ENCODE measurements around the gene SLC6A9.
A peak's percentile ranks its signal among the peaks of the same experiment; 100 is the strongest.

Gene SLC6A9

GRCh38 chr1:43983253-43983899 lies 47.9 kb downstream of the SLC6A9 start:
- DNase-seq (ENCODE audit: low spot score), result no peak

- no peak for DNase-seq (ENCODE audit: low spot score)
These were observed 48.5 kb downstream of the SLC6A9 start for GRCh38 chr1:43982808-43983207.

- DNase-seq (ENCODE audit: low spot score), result no peak
These were observed 49.0 kb downstream of the SLC6A9 start for GRCh38 chr1:43982241-43982640.

GRCh38 chr1:43981636-43982035 lies 49.6 kb downstream of the SLC6A9 start:
- DNase-seq (ENCODE audit: low spot score), result no peak

GRCh38 chr1:43981135-43981491 lies 50.1 kb downstream of the SLC6A9 start:
- no peak for DNase-seq (ENCODE audit: low spot score)

- no peak for DNase-seq (ENCODE audit: low spot score)
These were observed 50.8 kb downstream of the SLC6A9 start for GRCh38 chr1:43980255-43981134.

GRCh38 chr1:43979528-43980254 lies 51.6 kb downstream of the SLC6A9 start:
- peak; percentile 27 for DNase-seq (ENCODE audit: low spot score)

- DNase-seq (ENCODE audit: low spot score), result no peak
These were observed 52.1 kb downstream of the SLC6A9 start for GRCh38 chr1:43979261-43979527.

GRCh38 chr1:43978551-43979260 lies 52.6 kb downstream of the SLC6A9 start, which contains the start of gene B4GALT2:
TSS of gene B4GALT2 (plus strand) at chr1:43979210. CDS start at chr1:43981161, 1,951 bp downstream.
- peak; percentile 29 for DNase-seq (ENCODE audit: low spot score)

- no peak for DNase-seq (ENCODE audit: low spot score)
These were observed 53.1 kb downstream of the SLC6A9 start for GRCh38 chr1:43978264-43978550.

- no peak for DNase-seq (ENCODE audit: low spot score)
These were observed 53.6 kb downstream of the SLC6A9 start for GRCh38 chr1:43977376-43978263.

GRCh38 chr1:43976890-43977289 lies 54.4 kb downstream of the SLC6A9 start:
- no peak for DNase-seq (ENCODE audit: low spot score)

- no peak for DNase-seq (ENCODE audit: low spot score)
These were observed 55.2 kb downstream of the SLC6A9 start for GRCh38 chr1:43976045-43976444.

GRCh38 chr1:43975249-43975961 lies 55.9 kb downstream of the SLC6A9 start:
- peak; percentile 44 for DNase-seq (ENCODE audit: low spot score)

GRCh38 chr1:43974443-43975248 lies 56.6 kb downstream of the SLC6A9 start, which contains the start of gene ATP6V0B:
TSS of gene ATP6V0B (plus strand) at chr1:43974960. CDS start at chr1:43975041, 81 bp downstream.
- peak; percentile 96 for DNase-seq (ENCODE audit: low spot score)

- DNase-seq (ENCODE audit: low spot score), result no peak
These were observed 57.2 kb downstream of the SLC6A9 start for GRCh38 chr1:43973981-43974442.

GRCh38 chr1:43971336-43971980 lies 59.8 kb downstream of the SLC6A9 start:
- DNase-seq (ENCODE audit: low spot score), result no peak

- no peak for DNase-seq (ENCODE audit: low spot score)
These were observed 60.4 kb downstream of the SLC6A9 start for GRCh38 chr1:43970911-43971310.

GRCh38 chr1:43970502-43970901 lies 60.8 kb downstream of the SLC6A9 start:
- DNase-seq (ENCODE audit: low spot score), result no peak
